Stimulated activated CD8-positive, alpha-beta memory T cell treated with anti-CD3 and anti-CD28 coated beads, Interleukin-2, amount 100 ng/mL, for 48 hours (primary cell): ENCODE results near the gene NDRG4.

ENCODE experiments used
- DNase-seq, 2 donors: peaks; one replicate each; pipeline ENCODE4 v3.0.0-alpha.2; 2020; ENCODE audit warnings: low read depth in 2 of 2

The NDRG4 gene

GRCh38 chr16:58495521-58496331 is 4.2 kb upstream of the NDRG4 start:
- DNase-seq = no peak

GRCh38 chr16:58497468-58497867 is 2.5 kb upstream of the NDRG4 start:
- no peak for DNase-seq

- DNase-seq = no peak
These were observed 2.0 kb upstream of the NDRG4 start for GRCh38 chr16:58497935-58498334.

GRCh38 chr16:58498341-58499091 is 1.4 kb upstream of the NDRG4 start:
- DNase-seq = no peak

- DNase-seq = no peak
These were observed 841 bp upstream of the NDRG4 start for GRCh38 chr16:58499092-58499511.

- DNase-seq = no peak
These were observed 693 bp downstream of the NDRG4 start for GRCh38 chr16:58500430-58501241.

GRCh38 chr16:58501242-58502131 is 1.5 kb downstream of the NDRG4 start:
- no peak for DNase-seq

- no peak for DNase-seq
These were observed 2.4 kb downstream of the NDRG4 start for GRCh38 chr16:58502217-58502921.

- no peak for DNase-seq
These were observed 3.4 kb downstream of the NDRG4 start for GRCh38 chr16:58503166-58503862.

- DNase-seq = no peak
These were observed 4.1 kb downstream of the NDRG4 start for GRCh38 chr16:58503863-58504688.

- no peak for DNase-seq
These were observed 6.6 kb downstream of the NDRG4 start for GRCh38 chr16:58506241-58507194.

- DNase-seq = no peak
These were observed 7.4 kb downstream of the NDRG4 start for GRCh38 chr16:58507195-58507962.

GRCh38 chr16:58507963-58508670 is 8.2 kb downstream of the NDRG4 start:
- DNase-seq = no peak

GRCh38 chr16:58508671-58509251 is 8.8 kb downstream of the NDRG4 start:
- no peak for DNase-seq

GRCh38 chr16:58509256-58510096 is 9.5 kb downstream of the NDRG4 start:
- no peak for DNase-seq
